CD8-positive, alpha-beta memory T cell (primary cell): ENCODE results near the gene LRRC37A. TPM values are rescaled to one million over a fixed set of nuclear protein-coding genes. Genes with fewer than 3 reads are reported as not detected.
"Not testable (repeated sequence)": the region's sequence is repeated elsewhere in the genome, so short reads cannot be mapped to it uniquely, and the experiment has no call there.

Experiments used
- CTCF ChIA-PET: fragments of 350-600 bp; sonication (Branson Sonifier 250); formaldehyde crosslinking; loops from one replicate; lab custom pipeline; 2021; ENCODE audit warnings: antibody characterized with exemption; lab: Charles Lee
- POLR2A ChIA-PET: fragments of 350-600 bp; sonication (Branson Sonifier 250); formaldehyde crosslinking; loops from one replicate; lab custom pipeline; 2021; ENCODE audit warnings: antibody characterized with exemption; lab: Charles Lee
- DNase-seq, 5 donors: peaks; one replicate each; pipeline versions ENCODE4 v3.0.0 to v3.0.0-alpha.2; 2020 to 2022; ENCODE audit warnings: mixed read lengths in 1 of 5
- H3K27ac ChIP-seq: one replicate; pipeline ENCODE4 v1.7.0; 2013; ENCODE audit warnings: low read depth, mild to moderate bottlenecking, low read length, moderate library complexity
- H3K27me3 ChIP-seq: 2 replicates; pipeline ENCODE4 v1.7.0; 2013; ENCODE audit warnings: low read length, mild to moderate bottlenecking; ENCODE audit not compliant: insufficient read depth, poor library complexity, severe bottlenecking
- H3K36me3 ChIP-seq: 2 replicates; pipeline ENCODE4 v1.7.0; 2013; ENCODE audit warnings: mild to moderate bottlenecking, low read length, moderate library complexity; ENCODE audit not compliant: insufficient read depth
- H3K4me1 ChIP-seq: 2 replicates; pipeline ENCODE4 v1.7.0; 2013; ENCODE audit warnings: mild to moderate bottlenecking, low read length, moderate library complexity; ENCODE audit not compliant: insufficient read depth
- H3K4me3 ChIP-seq: 2 replicates; pipeline ENCODE4 v1.7.0; 2013; ENCODE audit warnings: mild to moderate bottlenecking, low read length
- H3K9me3 ChIP-seq: 2 replicates; pipeline ENCODE4 v1.7.0; 2013; ENCODE audit warnings: mild to moderate bottlenecking, low read length
- H3K27ac Mint-ChIP-seq, 8 donors: one replicate each; pipeline ENCODE4 v1.8.0; 2020 to 2021; ENCODE audit warnings: mixed read lengths in 8 of 8, mild to moderate bottlenecking in 6 of 8, inconsistent platforms in 3 of 8, moderate library complexity in 3 of 8
- H3K27me3 Mint-ChIP-seq, 2 donors: one replicate each; pipeline ENCODE4 v1.8.0; 2020 to 2021; ENCODE audit warnings: mixed read lengths in 2 of 2, mild to moderate bottlenecking in 1 of 2, moderate library complexity in 1 of 2
- H3K36me3 Mint-ChIP-seq, 3 donors: one replicate each; pipeline ENCODE4 v1.8.0; 2020 to 2021; ENCODE audit warnings: mixed read lengths in 3 of 3, inconsistent platforms in 1 of 3, mild to moderate bottlenecking in 1 of 3
- H3K4me1 Mint-ChIP-seq, 3 donors: one replicate each; pipeline ENCODE4 v1.8.0; 2020 to 2021; ENCODE audit warnings: mixed read lengths in 3 of 3, inconsistent platforms in 1 of 3, mild to moderate bottlenecking in 1 of 3
- H3K4me3 Mint-ChIP-seq, 7 donors: one replicate each; pipeline ENCODE4 v1.8.0; 2020 to 2021; ENCODE audit warnings: mixed read lengths in 7 of 7, mild to moderate bottlenecking in 6 of 7, moderate library complexity in 4 of 7, inconsistent platforms in 2 of 7
- H3K9me3 Mint-ChIP-seq, 5 donors: one replicate each; pipeline ENCODE4 v1.8.0; 2020 to 2022; ENCODE audit warnings: mixed read lengths in 5 of 5, mild to moderate bottlenecking in 3 of 5, moderate library complexity in 2 of 5, inconsistent platforms in 1 of 5
- polyA plus RNA-seq: library from polyadenylated mRNA; unstranded; fragments of 300-500 nt; fragmentation: Illumina TruSeq; gene quantifications from one replicate; pipeline ENCODE4 v1.2.3, GENCODE V29; 2021
- total RNA-seq, 2 experiments: library from RNA; stranded (reverse); gene quantifications; one replicate each; pipeline ENCODE4 v1.2.3, GENCODE V29; 2021

Gene LRRC37A
- total and polyA plus RNA-seq, 3 experiments from 2014 or later = 1.1 to 2.5 (median 2.4) TPM

- H3K27ac Mint-ChIP-seq, H3K9me3 ChIP-seq, H3K36me3 ChIP-seq, H3K27ac ChIP-seq, POLR2A ChIA-PET, H3K9me3 Mint-ChIP-seq, H3K27me3 Mint-ChIP-seq, H3K4me1 ChIP-seq, H3K4me3 Mint-ChIP-seq, H3K36me3 Mint-ChIP-seq, H3K4me1 Mint-ChIP-seq, H3K4me3 ChIP-seq, DNase-seq, CTCF ChIA-PET, H3K27me3 ChIP-seq: not testable (repeated sequence)
Observed at GRCh38 chr17:46341220-46341619, 46.3 kb downstream of the LRRC37A start.

- CTCF ChIA-PET, H3K4me1 ChIP-seq, H3K27ac Mint-ChIP-seq, H3K27me3 ChIP-seq, H3K36me3 ChIP-seq, H3K4me3 Mint-ChIP-seq, H3K4me3 ChIP-seq, H3K9me3 Mint-ChIP-seq, H3K27me3 Mint-ChIP-seq, POLR2A ChIA-PET, DNase-seq, H3K4me1 Mint-ChIP-seq, H3K36me3 Mint-ChIP-seq, H3K9me3 ChIP-seq, H3K27ac ChIP-seq: not testable (repeated sequence)
Observed at GRCh38 chr17:46342131-46342530, 47.2 kb downstream of the LRRC37A start.

GRCh38 chr17:46348345-46348744 lies 53.4 kb downstream of the LRRC37A start:
- DNase-seq, H3K36me3 ChIP-seq, CTCF ChIA-PET, H3K4me3 Mint-ChIP-seq, H3K9me3 Mint-ChIP-seq, H3K4me1 Mint-ChIP-seq, POLR2A ChIA-PET, H3K27ac ChIP-seq, H3K27ac Mint-ChIP-seq, H3K4me1 ChIP-seq, H3K27me3 ChIP-seq, H3K4me3 ChIP-seq, H3K36me3 Mint-ChIP-seq, H3K27me3 Mint-ChIP-seq, H3K9me3 ChIP-seq: not testable (repeated sequence)

GRCh38 chr17:46349060-46349459 lies 54.1 kb downstream of the LRRC37A start:
- H3K27ac Mint-ChIP-seq, H3K27me3 Mint-ChIP-seq, H3K4me3 ChIP-seq, H3K27ac ChIP-seq, H3K4me1 ChIP-seq, H3K27me3 ChIP-seq, H3K36me3 ChIP-seq, CTCF ChIA-PET, H3K9me3 ChIP-seq, H3K4me3 Mint-ChIP-seq, DNase-seq, H3K4me1 Mint-ChIP-seq, POLR2A ChIA-PET, H3K36me3 Mint-ChIP-seq, H3K9me3 Mint-ChIP-seq: not testable (repeated sequence)

GRCh38 chr17:46353856-46354255 lies 58.9 kb downstream of the LRRC37A start:
- DNase-seq, POLR2A ChIA-PET, H3K4me3 Mint-ChIP-seq, H3K36me3 Mint-ChIP-seq, H3K36me3 ChIP-seq, H3K27me3 ChIP-seq, H3K27ac ChIP-seq, H3K4me1 ChIP-seq, H3K9me3 Mint-ChIP-seq, H3K9me3 ChIP-seq, H3K4me3 ChIP-seq, H3K4me1 Mint-ChIP-seq, CTCF ChIA-PET, H3K27ac Mint-ChIP-seq, H3K27me3 Mint-ChIP-seq: not testable (repeated sequence)

- H3K27ac ChIP-seq, H3K27ac Mint-ChIP-seq, H3K36me3 Mint-ChIP-seq, H3K4me1 Mint-ChIP-seq, H3K27me3 Mint-ChIP-seq, H3K36me3 ChIP-seq, H3K9me3 ChIP-seq, H3K9me3 Mint-ChIP-seq, H3K4me3 ChIP-seq, CTCF ChIA-PET, H3K4me1 ChIP-seq, DNase-seq, POLR2A ChIA-PET, H3K27me3 ChIP-seq, H3K4me3 Mint-ChIP-seq: not testable (repeated sequence)
Observed at GRCh38 chr17:46361145-46361735, 66.3 kb downstream of the LRRC37A start.

GRCh38 chr17:46361755-46362154 lies 66.8 kb downstream of the LRRC37A start, which contains the start of gene ARL17B:
Gene ARL17B, minus strand, starts transcription at chr17:46361766. Its CDS starts 3,369 bp downstream, at chr17:46358397.
- H3K4me3 ChIP-seq, H3K27me3 Mint-ChIP-seq, H3K4me1 ChIP-seq, H3K9me3 ChIP-seq, H3K36me3 Mint-ChIP-seq, H3K27ac ChIP-seq, POLR2A ChIA-PET, H3K36me3 ChIP-seq, H3K9me3 Mint-ChIP-seq, H3K27ac Mint-ChIP-seq, H3K4me1 Mint-ChIP-seq, H3K27me3 ChIP-seq, CTCF ChIA-PET: not testable (repeated sequence)
- DNase-seq = peak; percentile 56 to 95 (median 88)
- H3K4me3 Mint-ChIP-seq = peak within 1 kb of the TSS in 3 of 7 donors; percentile 36 to 61 (median 54)

GRCh38 chr17:46367520-46367919 lies 72.6 kb downstream of the LRRC37A start:
- DNase-seq, H3K36me3 Mint-ChIP-seq, H3K27me3 ChIP-seq, H3K27ac Mint-ChIP-seq, H3K9me3 ChIP-seq, H3K9me3 Mint-ChIP-seq, H3K27ac ChIP-seq, H3K4me1 ChIP-seq, H3K4me1 Mint-ChIP-seq, H3K36me3 ChIP-seq, H3K4me3 Mint-ChIP-seq, CTCF ChIA-PET, H3K27me3 Mint-ChIP-seq, POLR2A ChIA-PET, H3K4me3 ChIP-seq: not testable (repeated sequence)
